NCI-H2227 (cell line): Measurements from ENCODE around the gene CDC45.
"Not testable (repeated sequence)": the region's sequence is repeated elsewhere in the genome, so short reads cannot be mapped to it uniquely, and the experiment has no call there.

Experiments
- DNase-seq: peaks from one replicate; lab custom pipeline; 2025; ENCODE audit not compliant: unreplicated experiment; lab: John Stamatoyannopoulos, UW

The CDC45 gene

DNA sequence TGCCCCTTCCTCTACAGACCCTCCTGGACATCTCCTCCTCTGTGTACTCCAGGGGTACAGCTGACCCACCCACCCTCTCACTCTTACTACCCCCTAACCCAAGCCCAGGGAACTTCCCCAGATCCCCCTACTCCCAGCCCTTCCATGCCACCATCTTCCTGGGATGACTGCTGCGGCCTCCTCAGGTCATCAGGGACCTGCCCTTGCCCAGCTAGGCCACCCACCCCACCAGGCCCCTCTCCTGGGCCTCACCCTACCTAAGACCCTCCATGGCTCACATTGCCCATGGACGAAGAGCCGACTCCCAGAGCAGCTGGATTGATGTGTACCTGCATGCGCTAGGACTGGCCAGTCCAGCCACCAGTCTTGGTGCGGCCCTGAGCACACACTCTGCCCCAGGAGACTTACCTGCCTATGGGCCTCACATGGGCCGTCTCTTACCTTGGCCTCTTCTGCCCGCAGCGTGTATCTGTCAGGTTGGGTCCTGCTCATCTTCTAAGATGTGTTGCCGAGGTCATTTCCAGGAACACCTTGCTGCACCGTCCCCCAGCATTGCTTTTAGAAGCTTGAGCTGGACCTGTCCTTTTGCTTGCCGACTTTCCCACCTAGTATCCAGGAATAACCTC is 46.5 kb downstream of the CDC45 start:
- DNase-seq: no peak

DNA sequence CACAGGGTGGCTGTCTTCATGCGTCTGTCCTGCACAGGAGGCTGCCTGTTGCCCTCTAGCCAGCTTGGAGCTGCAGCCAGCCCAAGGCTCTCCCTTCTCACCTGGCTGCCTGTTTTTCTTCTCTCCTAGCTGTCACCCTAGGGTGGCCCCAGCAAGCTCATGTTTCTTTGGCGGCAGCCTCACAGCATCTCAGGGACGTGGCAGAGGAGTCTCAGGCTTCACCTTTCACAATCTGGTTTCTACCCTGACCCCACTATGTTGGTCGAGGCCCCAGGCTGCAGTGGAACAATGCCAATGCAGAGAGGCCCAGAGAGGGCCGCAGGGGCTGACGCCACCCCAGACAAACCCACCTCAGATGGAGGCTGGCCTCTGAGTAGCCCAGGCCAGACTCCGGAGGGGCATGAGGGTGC is 47.0 kb downstream of the CDC45 start:
- no peak for DNase-seq

DNA sequence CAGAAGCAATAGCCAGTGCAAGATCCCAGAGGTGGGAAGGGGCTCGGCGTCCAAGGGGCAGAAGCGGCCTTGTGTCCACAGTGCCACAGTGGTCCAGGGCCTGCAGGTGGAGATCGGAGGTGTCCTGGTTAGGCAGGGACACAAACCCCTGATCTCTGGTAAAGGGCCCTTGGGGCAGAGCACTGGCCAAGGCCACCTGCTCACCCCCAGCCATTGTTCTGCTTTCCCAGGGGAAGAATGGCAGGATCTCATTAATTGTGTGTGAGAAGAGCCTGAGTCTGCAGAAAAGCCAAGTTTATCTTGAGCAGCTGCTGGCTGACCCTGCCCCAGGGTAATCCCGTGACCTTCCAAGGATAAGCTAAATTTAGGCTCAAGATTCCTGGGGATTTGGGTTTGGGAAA is 47.6 kb downstream of the CDC45 start:
- no peak for DNase-seq

DNA sequence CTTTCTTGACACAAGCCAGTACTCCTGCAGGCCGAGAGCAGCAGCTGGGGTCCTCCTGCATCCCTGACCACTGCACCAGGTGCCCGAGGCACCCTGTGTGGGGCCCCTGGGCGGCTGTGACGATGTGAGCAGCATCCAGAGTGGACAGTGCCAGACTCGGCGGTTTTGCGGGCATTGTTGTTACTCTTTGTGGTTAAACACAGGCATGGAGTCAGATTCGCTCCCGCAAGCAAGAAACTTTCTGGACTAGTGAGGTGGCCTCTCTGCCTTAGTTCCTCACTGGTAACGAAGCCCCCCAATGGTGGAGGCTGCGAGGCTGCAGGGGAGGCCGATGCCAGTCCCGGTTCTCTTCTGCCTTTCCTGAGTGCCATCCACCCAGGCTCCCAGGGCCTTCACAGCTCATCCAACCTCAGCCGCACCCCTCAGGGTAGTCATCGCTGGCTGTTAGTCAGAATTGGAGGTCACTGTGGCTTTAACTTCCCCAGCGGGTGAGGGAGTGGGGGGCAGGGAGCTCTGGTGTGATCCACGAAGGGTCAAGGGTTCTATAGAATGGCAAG is 48.2 kb downstream of the CDC45 start:
- DNase-seq: no peak

DNA sequence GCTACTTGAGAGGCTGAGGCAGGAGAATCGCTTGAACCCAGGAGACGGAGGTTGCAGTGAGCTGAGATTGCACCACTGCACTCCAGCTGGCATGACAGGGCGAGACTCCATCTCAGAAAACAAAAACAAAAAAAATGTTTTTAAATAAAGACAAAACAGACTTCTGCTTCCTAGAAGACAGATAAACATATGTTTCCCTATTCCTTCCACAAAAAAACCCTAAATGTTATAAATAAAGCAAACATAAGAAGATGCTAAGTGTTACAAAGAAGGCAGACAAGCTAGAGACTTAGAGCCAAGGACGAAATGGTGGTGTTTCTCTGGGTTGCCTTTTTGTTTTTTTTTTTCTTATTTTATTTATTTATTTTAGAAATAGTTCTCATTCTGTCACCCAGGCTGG is 50.1 kb downstream of the CDC45 start:
- no peak for DNase-seq

DNA sequence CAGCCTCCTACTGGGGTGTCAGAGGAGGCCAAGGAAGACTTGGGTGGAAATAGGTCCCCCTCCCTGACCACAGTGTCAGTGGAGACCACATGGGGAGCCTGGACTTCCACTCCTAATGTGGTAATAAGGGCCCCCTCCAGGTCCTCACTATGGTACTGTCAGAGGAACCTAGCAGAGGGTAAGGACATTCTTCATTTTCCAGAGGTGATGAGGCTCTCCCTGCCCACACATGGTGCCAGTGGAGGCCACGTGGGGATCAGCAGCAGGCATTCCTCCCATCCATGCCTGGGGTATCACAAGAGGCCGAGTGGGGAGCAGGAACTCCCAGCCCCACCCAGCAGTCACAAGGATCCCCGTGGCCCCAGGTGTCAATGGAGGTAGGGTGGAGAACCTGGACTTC is 51.0 kb downstream of the CDC45 start:
- no peak for DNase-seq

DNA sequence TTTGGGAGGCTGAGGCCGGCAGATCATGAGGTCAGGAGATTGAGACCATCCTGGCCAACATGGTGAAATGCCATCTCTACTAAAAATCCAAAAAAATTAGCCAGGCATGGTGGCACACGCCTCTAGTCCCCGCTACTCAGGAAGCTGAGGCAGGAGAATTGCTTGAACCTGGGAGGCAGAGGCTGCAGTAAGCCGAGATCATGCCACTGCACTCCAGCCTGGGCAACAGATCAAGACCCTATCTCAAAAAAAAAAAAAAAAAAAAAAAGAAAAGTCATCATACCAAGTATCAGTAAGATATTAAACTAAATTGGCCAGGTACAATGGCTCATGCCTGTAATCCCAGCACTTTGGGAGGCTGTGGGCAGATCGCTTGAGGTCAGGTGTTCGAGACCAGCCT is 51.6 kb downstream of the CDC45 start:
- not testable (repeated sequence) for DNase-seq

DNA sequence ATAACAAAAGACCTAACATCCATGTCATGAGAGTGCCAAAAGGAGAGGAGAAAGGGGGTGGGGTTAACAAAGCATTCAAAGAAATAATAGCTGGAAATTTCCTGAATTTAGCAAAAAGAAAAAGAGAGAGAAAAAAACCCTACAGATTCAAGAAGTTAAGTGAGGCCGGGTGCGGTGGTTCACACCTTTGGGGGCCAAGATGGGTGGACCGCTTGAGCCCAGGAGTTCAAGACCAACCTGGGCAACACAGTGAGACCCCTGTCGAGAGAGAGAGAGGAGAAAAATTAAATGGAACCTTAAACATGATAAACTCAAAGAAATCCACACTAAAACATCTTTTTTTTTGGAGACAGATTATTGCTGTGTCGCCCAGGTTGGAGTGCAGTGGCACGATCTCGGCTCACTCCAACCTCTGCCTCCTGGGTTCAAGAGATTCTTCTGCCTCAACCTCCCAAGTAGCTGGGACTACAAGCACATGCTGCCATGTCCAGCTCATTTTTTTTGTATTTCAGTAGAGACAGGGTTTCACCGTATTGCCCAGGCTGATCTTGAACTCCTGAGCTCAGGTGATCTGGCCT is 53.4 kb downstream of the CDC45 start:
- no peak for DNase-seq

DNA sequence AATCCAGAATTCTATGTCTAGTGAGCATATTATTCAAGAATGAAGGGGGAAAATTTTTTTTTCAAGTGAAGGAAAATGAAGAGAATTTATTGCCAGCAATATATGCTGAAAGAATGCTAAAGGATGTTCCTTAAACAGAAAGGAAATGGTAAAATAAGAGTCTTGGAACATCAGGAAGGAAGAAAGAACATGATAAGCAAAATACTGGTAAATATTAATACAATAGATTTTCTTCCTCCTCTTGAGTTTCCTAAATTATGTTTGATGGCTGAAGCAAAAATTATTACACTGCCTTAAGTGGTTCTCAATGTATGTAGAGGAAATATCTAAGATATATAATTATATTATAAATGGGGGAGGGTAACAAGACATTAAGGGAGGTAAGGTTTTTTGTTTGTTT is 54.1 kb downstream of the CDC45 start:
- DNase-seq: no peak

DNA sequence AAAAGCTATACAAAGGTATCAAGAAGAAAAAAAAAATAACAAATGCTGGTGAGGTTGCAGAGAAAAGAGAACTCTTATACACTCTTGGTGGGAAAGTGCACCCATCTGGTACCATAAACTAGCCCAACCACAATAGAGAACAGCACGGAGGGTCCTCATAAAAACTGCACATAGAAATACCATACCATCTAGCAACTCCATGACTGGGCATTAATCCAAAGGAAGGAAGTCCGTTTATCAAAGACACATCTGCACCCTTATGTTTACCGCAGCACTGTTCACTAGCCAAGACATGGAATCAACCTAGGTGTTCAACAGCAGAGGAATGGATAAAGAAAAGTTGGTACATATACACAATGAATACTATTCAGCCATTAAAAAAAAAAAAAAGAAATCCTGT is 55.3 kb downstream of the CDC45 start:
- no peak for DNase-seq

DNA sequence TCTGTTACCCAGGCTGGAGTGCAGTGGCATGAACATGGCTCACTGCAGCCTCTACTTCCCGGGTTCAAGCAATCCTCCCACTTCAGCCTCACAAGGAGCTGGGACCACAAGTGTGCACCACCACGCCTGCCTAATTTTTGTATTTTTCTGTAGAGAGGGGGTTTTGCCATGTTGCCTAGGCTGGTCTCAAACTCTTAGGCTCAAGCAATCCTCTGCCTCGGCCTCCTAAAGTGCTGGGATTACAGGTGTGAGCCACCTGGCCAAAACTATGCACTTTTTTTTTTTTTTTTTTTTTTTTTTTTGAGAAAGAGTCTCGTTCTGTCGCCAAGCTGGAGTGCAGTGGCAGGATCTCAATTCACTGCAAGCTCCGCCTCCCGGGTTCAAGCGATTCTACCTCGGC is 56.8 kb downstream of the CDC45 start:
- no peak for DNase-seq

DNA sequence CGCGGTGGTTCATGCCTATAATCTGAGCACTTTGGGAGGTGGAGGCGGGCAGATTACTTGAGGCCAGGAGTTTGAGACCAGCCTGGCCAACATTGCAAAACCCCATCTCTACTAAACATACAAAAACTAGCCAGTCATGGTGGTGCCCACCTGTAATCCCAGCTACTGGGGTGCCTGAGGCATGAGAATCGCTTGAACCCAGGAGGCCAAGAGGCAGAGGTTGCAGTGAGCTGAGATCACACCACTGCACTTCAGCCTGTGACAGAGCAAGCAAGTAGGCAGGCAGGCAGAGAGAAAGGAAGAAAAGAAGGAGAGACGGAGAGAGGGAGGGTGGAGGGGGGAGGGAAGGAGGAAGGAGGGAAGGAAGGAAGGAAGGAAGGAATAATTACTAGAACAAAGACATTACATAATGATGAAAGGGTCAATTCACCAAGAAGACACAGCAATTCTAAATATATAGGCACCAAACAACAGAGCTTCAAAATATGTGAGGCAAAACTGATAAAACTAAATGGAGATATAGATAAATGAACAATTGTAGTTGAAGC is 58.3 kb downstream of the CDC45 start:
- no peak for DNase-seq

DNA sequence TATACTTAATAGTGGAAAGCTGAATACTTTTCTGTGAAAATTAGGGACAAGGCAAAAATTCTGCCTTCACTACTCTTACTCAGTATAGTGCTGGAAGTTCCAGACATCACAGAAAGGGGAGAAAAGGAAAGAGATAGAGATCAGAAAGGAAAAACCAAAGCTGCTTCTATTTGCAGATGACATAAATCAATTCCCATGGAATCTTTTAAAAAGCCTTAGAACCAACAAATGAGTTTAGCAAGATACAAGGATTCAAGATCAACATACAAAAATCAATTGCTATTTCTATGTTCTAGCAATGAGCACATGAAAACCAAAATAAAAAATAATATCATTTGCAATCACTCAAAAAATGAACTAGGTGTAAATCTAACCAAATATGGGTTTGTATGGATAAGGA is 60.7 kb downstream of the CDC45 start:
- no peak for DNase-seq

DNA sequence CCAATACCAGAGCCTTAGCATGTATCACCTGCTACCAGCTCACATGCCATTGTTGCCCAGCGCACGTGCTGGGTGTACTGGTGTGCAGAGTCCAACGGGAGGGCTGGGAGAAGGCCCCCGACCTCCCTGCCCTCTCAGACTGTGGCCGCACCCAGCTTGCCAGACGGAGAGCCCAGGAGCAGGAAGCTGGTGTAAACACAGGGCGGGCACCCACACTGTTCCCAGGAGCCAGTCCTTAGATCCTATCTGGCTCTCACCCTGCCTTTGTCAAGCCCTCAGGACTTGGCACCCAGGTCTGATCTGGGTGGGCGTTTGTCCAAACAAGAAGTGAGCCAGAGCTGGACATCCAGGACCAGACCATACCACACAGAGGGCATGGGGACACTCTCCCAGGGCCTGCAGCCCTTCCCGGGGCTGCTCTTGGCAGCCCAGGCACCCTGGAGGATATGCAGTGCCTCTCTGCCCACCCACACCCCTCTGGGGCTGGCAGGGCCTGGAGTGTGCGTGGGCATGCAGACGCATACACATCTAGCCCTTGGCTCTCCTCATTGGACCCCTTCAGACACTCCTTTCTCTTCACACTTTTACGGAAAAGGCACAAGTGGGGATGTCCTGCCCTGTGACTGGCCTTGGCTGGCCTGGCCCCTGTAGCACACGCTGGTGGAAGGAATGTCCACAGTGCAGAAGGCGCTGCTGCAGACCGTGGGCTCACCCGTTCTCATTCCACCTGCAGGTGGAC is 64.4 kb downstream of the CDC45 start:
- no peak for DNase-seq

DNA sequence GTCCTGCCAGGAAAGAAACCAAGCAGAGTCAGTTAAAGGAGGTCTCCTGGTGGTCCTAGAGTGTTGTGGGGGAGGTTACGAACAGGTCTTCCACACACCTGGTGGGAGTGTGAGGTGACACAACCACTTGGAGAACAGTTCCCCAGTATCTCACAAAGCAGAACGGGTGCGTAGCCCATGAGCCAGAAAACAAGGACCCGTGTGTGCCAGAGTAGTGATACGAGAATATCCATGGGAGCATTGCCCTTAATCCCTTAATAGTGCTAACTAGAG is 66.2 kb downstream of the CDC45 start:
- DNase-seq: no peak

DNA sequence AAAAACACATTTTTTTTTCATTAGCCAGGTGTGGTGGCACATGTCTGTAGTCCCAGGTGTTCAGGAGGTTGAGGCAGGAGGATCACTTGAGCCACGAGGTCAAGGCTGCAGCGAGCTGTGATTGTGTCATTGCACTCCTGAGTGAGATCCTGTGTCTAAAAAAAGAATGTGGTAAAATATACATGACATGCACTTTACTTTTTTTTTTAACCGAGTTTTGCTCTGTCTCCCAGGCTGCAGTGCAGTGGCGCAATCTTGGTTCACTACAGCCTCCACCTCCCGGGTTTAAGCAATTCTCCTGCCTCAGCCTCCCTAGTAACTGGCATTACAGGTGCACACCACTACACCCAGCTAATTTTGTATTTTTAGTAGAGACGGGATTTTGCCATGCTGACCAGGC is 67.0 kb downstream of the CDC45 start:
- no peak for DNase-seq

DNA sequence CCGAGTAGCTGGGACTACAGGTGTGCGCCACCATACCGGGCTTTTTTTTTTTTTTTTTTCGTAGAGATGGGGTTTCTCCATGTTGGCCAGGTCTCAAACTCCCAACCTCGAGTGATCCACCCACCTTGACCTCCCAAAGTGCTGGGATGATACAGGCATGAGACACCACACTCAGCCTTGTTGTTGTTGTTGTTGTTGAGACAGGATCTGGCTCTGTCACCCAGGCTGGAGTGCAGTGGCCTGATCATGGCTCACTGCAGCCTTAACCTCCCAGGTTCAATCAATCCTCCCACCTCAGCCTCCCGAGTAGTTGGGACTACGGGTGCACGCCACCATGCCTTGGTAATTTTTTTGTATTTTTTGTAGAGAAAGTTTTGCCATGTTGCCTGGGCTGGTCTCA is 67.9 kb downstream of the CDC45 start:
- DNase-seq: no peak

DNA sequence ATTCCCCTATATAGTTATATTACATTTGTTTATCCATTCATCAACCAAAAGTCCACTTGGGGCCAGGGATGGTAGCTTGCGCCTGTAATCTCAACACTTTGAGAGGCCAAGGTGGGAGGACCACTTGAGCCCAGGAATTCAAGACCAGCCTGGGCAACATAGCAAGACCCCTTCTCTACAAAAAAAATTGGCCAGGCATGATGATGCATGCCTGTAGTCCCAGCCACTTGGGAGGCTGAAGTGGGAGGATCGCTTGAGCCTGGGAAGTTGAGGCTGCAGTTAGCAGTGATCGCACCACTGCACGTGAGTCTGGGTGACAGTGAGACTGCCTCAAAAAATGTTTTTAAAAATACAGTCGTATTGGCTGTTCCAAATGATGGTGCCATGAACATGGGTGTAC is 68.7 kb downstream of the CDC45 start:
- not testable (repeated sequence) for DNase-seq

DNA sequence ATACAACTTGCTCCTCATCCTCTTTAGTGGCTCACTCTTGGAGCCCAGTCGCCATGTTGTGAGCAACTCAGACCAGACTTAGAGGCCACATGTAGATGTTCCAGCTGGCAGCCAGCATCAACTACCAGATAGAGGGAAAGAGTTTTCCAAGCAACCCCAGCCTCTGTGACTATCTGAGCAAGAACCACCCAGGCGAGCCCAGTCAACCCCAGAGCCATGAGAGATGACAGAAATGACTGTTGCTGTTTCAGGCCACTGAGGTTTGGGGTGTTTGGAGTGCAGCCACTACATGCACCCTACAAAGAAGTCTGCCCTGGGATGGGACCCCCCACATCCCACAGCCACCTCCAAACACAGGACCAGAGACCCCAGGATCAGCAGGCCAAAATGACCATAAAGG is 69.2 kb downstream of the CDC45 start:
- DNase-seq: no peak

DNA sequence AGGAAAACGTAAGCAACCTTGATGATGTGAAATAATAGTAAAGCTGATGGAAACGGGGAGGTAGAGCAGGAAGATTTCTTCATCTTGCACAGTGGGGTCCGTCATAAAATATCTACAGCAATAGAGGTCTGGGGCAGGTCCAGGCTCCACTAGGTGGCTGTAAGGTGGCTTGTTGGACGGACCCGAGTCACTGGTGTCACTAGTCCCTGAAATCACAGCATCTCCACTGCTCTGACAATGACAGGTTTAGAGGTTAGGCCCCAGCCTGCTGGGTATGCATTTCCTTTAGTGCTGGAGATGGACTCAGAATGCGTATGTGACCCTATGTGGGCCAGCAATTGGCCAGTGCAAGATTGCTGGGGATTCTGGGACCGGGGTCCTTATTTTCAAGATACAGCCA is 69.7 kb downstream of the CDC45 start:
- no peak for DNase-seq

DNA sequence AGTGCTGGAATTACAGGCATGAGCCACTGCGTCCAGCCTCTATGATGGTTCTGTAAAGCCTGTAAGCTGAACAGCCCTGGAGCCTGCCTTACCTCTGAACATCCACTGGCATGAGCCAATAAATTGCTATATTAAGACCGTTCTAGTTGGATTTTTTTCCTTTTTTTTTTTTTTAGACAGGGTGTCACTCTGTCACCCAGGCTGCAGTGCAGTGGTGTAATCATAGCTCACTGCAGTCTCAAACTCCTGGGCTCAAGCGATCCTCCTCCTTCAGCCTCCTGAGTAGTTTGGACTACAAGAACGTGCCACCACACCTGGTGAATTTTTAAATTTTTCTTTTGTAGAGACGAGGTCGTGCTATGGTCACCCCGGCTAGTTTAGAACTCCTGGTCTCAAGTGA is 70.7 kb downstream of the CDC45 start:
- DNase-seq: no peak

DNA sequence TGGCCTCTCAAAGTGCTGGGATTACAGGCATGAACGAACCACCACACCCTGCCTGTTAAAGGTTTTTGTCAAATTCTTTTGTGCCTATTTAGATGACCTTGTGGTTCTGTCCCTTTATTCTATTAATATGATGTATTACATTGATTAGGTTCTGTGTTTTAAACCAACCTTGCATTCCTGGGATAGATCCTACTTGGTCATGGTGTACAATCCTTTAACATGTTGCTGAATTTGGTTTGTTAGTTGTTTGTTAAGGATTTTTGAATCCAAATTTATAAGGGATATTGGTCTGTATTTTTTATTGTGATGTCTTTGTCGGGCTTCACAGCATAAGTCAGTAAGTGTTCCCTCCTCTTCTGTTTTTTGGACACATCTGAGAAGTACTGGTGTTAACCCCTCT is 73.5 kb downstream of the CDC45 start:
- no peak for DNase-seq
